Omental fat pad (tissue), 4 donors: ENCODE measurements around the gene YBX2. TPM values are rescaled to one million over a fixed set of nuclear protein-coding genes. Genes with fewer than 3 reads are reported as not detected.

Source experiments
- ATAC-seq: fragments of 150-250 bp; one replicate; pipeline ENCODE4 v1.9.1; 2016; ENCODE audit warnings: mild to moderate bottlenecking, moderate library complexity; ENCODE audit not compliant: low FRiP score
- DNase-seq: peaks from one replicate; pipeline ENCODE4 v3.0.0-alpha.2; 2019; ENCODE audit warnings: low spot score
- CTCF ChIP-seq, 3 donors: fragments of 450-650 bp; IDR thresholded peaks; one replicate each; pipeline ENCODE4 v1.5.1; 2016 to 2017; ENCODE audit warnings: antibody characterized with exemption in 3 of 3, mild to moderate bottlenecking in 3 of 3, moderate library complexity in 2 of 3
- total RNA-seq, 4 donors: library from RNA; depleted of rRNA; stranded (reverse); fragments of >200 nt; gene quantifications; one replicate each; pipeline ENCODE4 v1.1.0, GENCODE V29; 2016

The YBX2 gene
- total RNA-seq, 4 donors from 2014 or later = 0.65 to 3.3 (median 1.5) TPM

- ATAC-seq = no peak
- no peak for TF ChIP-seq CTCF (IDR thresholded peaks at IDR 0.05)
- DNase-seq = no peak
These were observed 33.6 kb upstream of the YBX2 start for GRCh38 chr17:7328009-7328408.

- DNase-seq = no peak
- no peak for TF ChIP-seq CTCF (IDR thresholded peaks at IDR 0.05)
These were observed 33.1 kb upstream of the YBX2 start for GRCh38 chr17:7327501-7327900.

GRCh38 chr17:7327056-7327455, 32.6 kb upstream of the YBX2 start:
- DNase-seq (no peak), ATAC-seq (no peak)
- TF ChIP-seq CTCF (IDR thresholded peaks at IDR 0.05) = no peak

More at GRCh38 chr17:7327501-7327900, 33.1 kb upstream of the YBX2 start:
- ATAC-seq = no peak

- TF ChIP-seq CTCF (IDR thresholded peaks at IDR 0.05) = no peak
- DNase-seq (no peak), ATAC-seq (no peak)
These were observed 31.7 kb upstream of the YBX2 start for GRCh38 chr17:7326186-7326585.

GRCh38 chr17:7325031-7325528, 30.6 kb upstream of the YBX2 start:
- DNase-seq (no peak), ATAC-seq (no peak)
- TF ChIP-seq CTCF (IDR thresholded peaks at IDR 0.05) = no peak

- no peak for TF ChIP-seq CTCF (IDR thresholded peaks at IDR 0.05)
- ATAC-seq = no peak
- no peak for DNase-seq
These were observed 30.0 kb upstream of the YBX2 start for GRCh38 chr17:7324438-7324779.

GRCh38 chr17:7323731-7324437, 29.4 kb upstream of the YBX2 start:
- no peak for ATAC-seq
- peak in 1 of 3 donors; percentile 78 for TF ChIP-seq CTCF (IDR thresholded peaks at IDR 0.05)
- no peak for DNase-seq
